Right lobe of liver (tissue), 6 donors: Measurements from ENCODE around the gene CASP7. TPM values are rescaled to one million over a fixed set of nuclear protein-coding genes. Genes with fewer than 3 reads are reported as not detected.

ENCODE experiments used
- ATAC-seq, 4 donors: fragments of 200-7000 bp; cut with Tn5 transposase; one replicate each; pipeline ENCODE4 v1.9.1; 2020; ENCODE audit warnings: mild to moderate bottlenecking in 4 of 4, moderate library complexity in 4 of 4
- DNase-seq, 3 donors: peaks; one replicate each; pipeline ENCODE4 v3.0.0-alpha.2; 2020
- H3K27ac ChIP-seq, 3 donors: fragments of 200-600 bp; one replicate each; pipeline ENCODE4 v1.8.0; 2022
- H3K27me3 ChIP-seq, 2 donors: fragments of 200-600 bp; one replicate each; pipeline ENCODE4 v1.8.0; 2022
- H3K36me3 ChIP-seq, 4 donors: fragments of 200-600 bp; sonication (generic) in 1 of 4; one replicate each; pipeline versions ENCODE4 v1.5.1 to v1.8.0; 2017 to 2022; ENCODE audit warnings: control low read depth in 1 of 4
- H3K4me1 ChIP-seq, 4 donors: fragments of 200-600 bp; sonication (generic) in 1 of 4; one replicate each; pipeline versions ENCODE4 v1.5.1 to v1.8.0; 2017 to 2022; ENCODE audit warnings: control low read depth in 1 of 4
- H3K4me3 ChIP-seq, 3 donors: fragments of 200-600 bp; one replicate each; pipeline ENCODE4 v1.8.0; 2022
- H3K9me3 ChIP-seq, 4 donors: fragments of 200-600 bp; sonication (generic) in 1 of 4; one replicate each; pipeline versions ENCODE4 v1.5.1 to v1.8.0; 2017 to 2022; ENCODE audit warnings: control low read depth in 1 of 4
- POLR2A ChIP-seq: fragments of 450-650 bp; IDR thresholded peaks from one replicate; pipeline ENCODE4 v1.6.1; 2017; ENCODE audit warnings: antibody characterized with exemption, mild to moderate bottlenecking
- WGBS: methylation state at CpG from one replicate; pipeline ENCODE4 v1.1.6; 2018; ENCODE audit warnings: low coverage, low lambda C conversion rate; ENCODE audit not compliant: insufficient coverage; ENCODE audit errors: missing lambda C conversion rate; 5-methylcytosine and 5-hydroxymethylcytosine counted together
- intact Hi-C, 2 donors: fragments of 100-400 bp; cut with DNase I; formaldehyde crosslinking; loops; one replicate each; pipeline versions ENCODE4 v1.11.2 to v1.14.1; 2022
- total RNA-seq, 6 experiments: library from RNA; depleted of rRNA in 2 of 6; stranded (reverse); fragments of >200 nt in 2 of 6; fragmentation: NEBNext Ultra II Directional in 3 of 6; extraction: Animal tissue kit (Norgen Biotek cat#: 25700) in 3 of 6; gene quantifications; one replicate each; pipeline versions ENCODE4 v1.1.0 to v1.2.4, GENCODE V29; 2016 to 2023
- TF ChIP-seq, protein P1 (sequence below), 4 donors: fragments of 200-600 bp in 3 of 4; fragments of 450-650 bp in 1 of 4; IDR thresholded peaks; one replicate each; pipeline versions ENCODE4 v1.5.1 to v1.8.0; 2016 to 2022; ENCODE audit warnings: antibody characterized with exemption in 4 of 4, mild to moderate bottlenecking in 2 of 4
- donor health status: DM: no; HTN: yes; CAD: no.
- donor health status: DM: no; HTN: no; CAD: no.
- donor health status: DM: no; HTN: no; CAD: no.
- donor health status: DM: no; HTN: yes; CAD: no.
- donor health status: DM: no; HTN: yes; CAD: no.

CASP7 gene
- total RNA-seq, 6 experiments from 2014 or later: 9.5 to 24.7 (median 12.4) TPM

GRCh38 chr10:113681533-113682470 lies 2.1 kb downstream of the CASP7 start:
- ATAC-seq (no peak), DNase-seq (no peak)
- H3K9me3 ChIP-seq: no peaks in the 10 kb centered on the region
- H3K4me1 ChIP-seq: peaks cover 0 to 16% (median 4%) of the 10 kb centered on the region in 4 donors
- TF ChIP-seq POLR2A: no peak
- 60% methylated on average over 3 of the region's 5 CpGs for WGBS
- H3K36me3 ChIP-seq: no peaks in the 10 kb centered on the region
- no peak overlapping the region for H3K27ac ChIP-seq
- H3K27me3 ChIP-seq: no peaks in the 10 kb centered on the region
- no peak overlapping the region for H3K4me3 ChIP-seq
- intact Hi-C loops: no loop called here

- Histone ChIP-seq H3K9me3 (no peaks in the 10 kb centered on the region), H3K4me1 (peaks cover 0 to 16% (median 4%) of the 10 kb centered on the region in 4 donors), H3K4me3 (no peak overlapping the region), H3K27me3 (no peaks in the 10 kb centered on the region), H3K27ac (no peak overlapping the region), H3K36me3 (no peaks in the 10 kb centered on the region)
- TF ChIP-seq POLR2A: no peak
- TF ChIP-seq, protein P1, sequence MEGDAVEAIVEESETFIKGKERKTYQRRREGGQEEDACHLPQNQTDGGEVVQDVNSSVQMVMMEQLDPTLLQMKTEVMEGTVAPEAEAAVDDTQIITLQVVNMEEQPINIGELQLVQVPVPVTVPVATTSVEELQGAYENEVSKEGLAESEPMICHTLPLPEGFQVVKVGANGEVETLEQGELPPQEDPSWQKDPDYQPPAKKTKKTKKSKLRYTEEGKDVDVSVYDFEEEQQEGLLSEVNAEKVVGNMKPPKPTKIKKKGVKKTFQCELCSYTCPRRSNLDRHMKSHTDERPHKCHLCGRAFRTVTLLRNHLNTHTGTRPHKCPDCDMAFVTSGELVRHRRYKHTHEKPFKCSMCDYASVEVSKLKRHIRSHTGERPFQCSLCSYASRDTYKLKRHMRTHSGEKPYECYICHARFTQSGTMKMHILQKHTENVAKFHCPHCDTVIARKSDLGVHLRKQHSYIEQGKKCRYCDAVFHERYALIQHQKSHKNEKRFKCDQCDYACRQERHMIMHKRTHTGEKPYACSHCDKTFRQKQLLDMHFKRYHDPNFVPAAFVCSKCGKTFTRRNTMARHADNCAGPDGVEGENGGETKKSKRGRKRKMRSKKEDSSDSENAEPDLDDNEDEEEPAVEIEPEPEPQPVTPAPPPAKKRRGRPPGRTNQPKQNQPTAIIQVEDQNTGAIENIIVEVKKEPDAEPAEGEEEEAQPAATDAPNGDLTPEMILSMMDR (IDR thresholded peaks at IDR 0.05): no peak
- no peak for ATAC-seq
- no peak for DNase-seq
- intact Hi-C loops: no loop called here
- 73% methylated on average over 2 of the region's 2 CpGs for WGBS
Observed at GRCh38 chr10:113683300-113683699, 3.6 kb downstream of the CASP7 start.

DNA sequence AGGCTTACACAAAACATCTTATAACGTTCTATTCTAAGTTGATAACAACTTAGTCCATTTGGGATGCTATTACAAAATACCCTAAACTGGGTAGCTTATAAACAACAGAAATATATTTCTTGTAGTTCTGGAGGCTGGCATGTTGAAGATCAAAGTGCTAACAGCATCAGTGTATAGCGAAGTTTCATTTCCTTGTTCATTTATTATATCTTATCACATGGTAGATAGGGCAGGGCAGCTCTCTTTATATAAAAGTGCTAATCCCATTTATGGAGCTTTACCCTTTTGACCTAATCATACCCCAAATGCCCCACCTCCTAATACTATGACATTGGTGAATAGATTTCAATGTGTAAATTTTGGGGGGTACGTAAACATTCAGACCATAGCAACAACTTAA lies 6.3 kb downstream of the CASP7 start:
- intact Hi-C loops: no loop called here
- H3K27me3 ChIP-seq: no peaks in the 10 kb centered on the region
- DNase-seq (no peak), ATAC-seq (no peak)
- H3K4me3 ChIP-seq: no peak overlapping the region
- 93% methylated on average over 3 of the region's 3 CpGs for whole genome bisulfite sequencing
- TF ChIP-seq, protein P1 (IDR thresholded peaks at IDR 0.05): no peak
- no peak for TF ChIP-seq POLR2A
- H3K27ac ChIP-seq: no peak overlapping the region
- peaks cover 0 to 12% (median 2%) of the 10 kb centered on the region in 4 donors for H3K4me1 ChIP-seq
- no peaks in the 10 kb centered on the region for H3K36me3 ChIP-seq
- H3K9me3 ChIP-seq: no peaks in the 10 kb centered on the region

DNA sequence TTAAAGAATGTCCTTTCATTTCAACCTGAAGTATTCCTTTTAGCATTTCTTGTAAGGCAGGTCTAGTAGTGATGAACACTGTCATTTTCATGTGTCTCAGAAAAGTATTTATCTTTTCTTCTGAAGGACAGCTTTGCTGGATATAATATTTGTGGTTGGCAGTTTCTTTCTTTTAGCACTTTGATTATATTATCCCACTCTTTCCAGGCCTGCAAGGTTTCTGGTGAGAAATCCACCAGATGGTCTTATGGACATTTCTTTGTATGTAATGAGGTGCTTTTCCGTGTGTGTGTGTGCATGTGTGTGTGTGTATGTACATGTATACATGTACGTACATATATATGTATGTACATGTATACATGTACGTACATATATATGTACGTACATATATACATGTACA lies 7.3 kb downstream of the CASP7 start:
- intact Hi-C loops: no loop called here
- H3K27me3 ChIP-seq: no peaks in the 10 kb centered on the region
- 71% methylated on average over 3 of the region's 4 CpGs for WGBS
- H3K9me3 ChIP-seq: no peaks in the 10 kb centered on the region
- ATAC-seq (no peak), DNase-seq (no peak)
- H3K27ac ChIP-seq: no peak overlapping the region
- H3K4me1 ChIP-seq: peaks cover 0 to 2% (median 0%) of the 10 kb centered on the region in 4 donors
- H3K36me3 ChIP-seq: no peaks in the 10 kb centered on the region
- H3K4me3 ChIP-seq: no peak overlapping the region
- TF ChIP-seq, protein P1 (IDR thresholded peaks at IDR 0.05): no peak
- no peak for TF ChIP-seq POLR2A

GRCh38 chr10:113689057-113689456 lies 9.3 kb downstream of the CASP7 start:
- Histone ChIP-seq H3K36me3 (no peaks in the 10 kb centered on the region), H3K27me3 (no peaks in the 10 kb centered on the region), H3K27ac (no peak overlapping the region), H3K4me1 (no peaks in the 10 kb centered on the region), H3K9me3 (peaks cover 0 to 3% (median 0%) of the 10 kb centered on the region in 4 donors), H3K4me3 (no peak overlapping the region)
- DNase-seq: no peak
- no peak for ATAC-seq
- 83% methylated on average over 1 of the region's 1 CpG for WGBS
- intact Hi-C loops: no loop called here
- no peak for TF ChIP-seq POLR2A
- TF ChIP-seq, protein P1 (IDR thresholded peaks at IDR 0.05): no peak
